GM23248 (cell line): ENCODE results near the gene LUZP2. TPM values are rescaled to one million over a fixed set of nuclear protein-coding genes. Genes with fewer than 3 reads are reported as not detected.
A peak's percentile ranks its signal among the peaks of the same experiment; 100 is the strongest.

Source experiments
- DNase-seq: peaks from one replicate; pipeline ENCODE4 v3.0.0-alpha.2; 2015
- H2AFZ ChIP-seq: fragments of 200-600 bp; sonication (generic); 2 replicates; pipeline ENCODE4 v1.6.1; 2016; ENCODE audit warnings: antibody characterized with exemption
- H3F3A ChIP-seq: fragments of 200-600 bp; sonication (generic); 2 replicates; pipeline ENCODE4 v1.6.1; 2016; ENCODE audit warnings: mild to moderate bottlenecking, antibody characterized with exemption, mixed run types; ENCODE audit not compliant: insufficient read depth
- H3K27ac ChIP-seq: fragments of 200-600 bp; sonication (generic); 2 replicates; pipeline ENCODE4 v1.5.1; 2016; ENCODE audit warnings: mild to moderate bottlenecking
- H3K27me3 ChIP-seq: fragments of 200-600 bp; sonication (generic); replicated peaks from 2 replicates; pipeline ENCODE4 v1.6.1; 2016; ENCODE audit warnings: mild to moderate bottlenecking; ENCODE audit not compliant: insufficient read depth
- H3K36me3 ChIP-seq: fragments of 200-600 bp; sonication (generic); 2 replicates; pipeline ENCODE4 v1.6.1; 2016; ENCODE audit warnings: low read depth, mild to moderate bottlenecking
- H3K4me1 ChIP-seq: fragments of 200-600 bp; sonication (generic); 2 replicates; pipeline ENCODE4 v1.6.1; 2016; ENCODE audit warnings: mild to moderate bottlenecking; ENCODE audit not compliant: insufficient read depth
- H3K4me2 ChIP-seq: fragments of 200-600 bp; sonication (generic); one replicate; pipeline ENCODE4 v1.6.1; 2016; ENCODE audit warnings: mild to moderate bottlenecking; ENCODE audit not compliant: unreplicated experiment
- H3K4me3 ChIP-seq: fragments of 200-600 bp; sonication (generic); 2 replicates; pipeline ENCODE4 v1.5.1; 2016; ENCODE audit warnings: mild to moderate bottlenecking
- H3K79me2 ChIP-seq: fragments of 200-600 bp; sonication (generic); 2 replicates; pipeline ENCODE4 v1.6.1; 2016; ENCODE audit warnings: mild to moderate bottlenecking; ENCODE audit not compliant: insufficient read depth
- H3K9ac ChIP-seq: fragments of 200-600 bp; sonication (generic); 2 replicates; pipeline ENCODE4 v1.6.1; 2016; ENCODE audit warnings: mild to moderate bottlenecking
- H3K9me2 ChIP-seq: fragments of 200-600 bp; sonication (generic); 2 replicates; pipeline ENCODE4 v1.6.1; 2016; ENCODE audit warnings: mixed run types, mild to moderate bottlenecking, moderate library complexity; ENCODE audit not compliant: insufficient read depth
- H3K9me3 ChIP-seq: fragments of 200-600 bp; sonication (generic); one replicate; pipeline ENCODE4 v1.6.1; 2017; ENCODE audit warnings: low read depth
- H4K20me1 ChIP-seq: fragments of 200-600 bp; sonication (generic); 2 replicates; pipeline ENCODE4 v1.6.0; 2016; ENCODE audit not compliant: insufficient read depth
- EZH2 ChIP-seq: fragments of 200-600 bp; sonication (generic); IDR thresholded peaks from 2 replicates; pipeline ENCODE4 v1.6.1; 2018; ENCODE audit warnings: antibody characterized with exemption, mild to moderate bottlenecking; ENCODE audit not compliant: insufficient read depth, poor library complexity, severe bottlenecking
- EZH2phosphoT487 ChIP-seq: fragments of 200-600 bp; sonication (generic); IDR thresholded peaks from 2 replicates; pipeline ENCODE4 v1.6.1; 2018; ENCODE audit warnings: antibody characterized with exemption, moderate library complexity, mild to moderate bottlenecking, low read depth; ENCODE audit not compliant: insufficient read depth
- WGBS, 2 experiments: methylation state at CpG; one replicate each; pipeline ENCODE4 v1.1.6; 2015 to 2017; ENCODE audit warnings: low lambda C conversion rate in 2 of 2, low coverage in 1 of 2; ENCODE audit errors: missing lambda C conversion rate in 2 of 2; 5-methylcytosine and 5-hydroxymethylcytosine counted together
- in situ Hi-C: fragments of 300-500 bp; cut with MboI; formaldehyde crosslinking; loops from 2 replicates; pipeline ENCODE4 v1.15.0; 2020
- polyA plus RNA-seq: library from polyadenylated mRNA; unstranded; fragments of >200 nt; fragmentation: Nextera tagmentation; extraction: Ambion mirVana; gene quantifications from 2 replicates; pipeline ENCODE4 v1.2.1, GENCODE V29; 2016
- total RNA-seq: library from RNA; depleted of rRNA; stranded (reverse); fragments of >200 nt; shearing (Covaris generic); gene quantifications from 2 replicates; pipeline ENCODE4 v1.2.3, GENCODE V29; 2014

The LUZP2 gene
- total and polyA plus RNA-seq, 2 experiments from 2014 or later, result not detected

GRCh38 chr11:24502425-24502824 lies 5.6 kb downstream of the LUZP2 start:
- in situ Hi-C loops, result no loop called here
- 36 to 39% methylated on average over 7 of the region's 7 CpGs for WGBS, 2 experiments
- Histone ChIP-seq H3F3A (no peaks in the 10 kb centered on the region), H3K79me2 (no peaks in the 10 kb centered on the region), H2AFZ (no peak overlapping the region), H3K4me2 (no peak overlapping the region), H3K9me2 (no peaks in the 10 kb centered on the region), H4K20me1 (no peaks in the 10 kb centered on the region), H3K27me3 (peaks cover 17% of the 10 kb centered on the region), H3K9me3 (no peaks in the 10 kb centered on the region), H3K4me1 (no peaks in the 10 kb centered on the region), H3K9ac (no peak overlapping the region), H3K27ac (no peak overlapping the region), H3K36me3 (no peaks in the 10 kb centered on the region), H3K4me3 (no peak overlapping the region)
- TF ChIP-seq EZH2phosphoT487 (no peak), EZH2 (no peak)
- DNase-seq, result no peak

GRCh38 chr11:24509114-24509513 lies 12.3 kb downstream of the LUZP2 start:
- in situ Hi-C loops, result no loop called here
- no peaks in the 10 kb centered on the region for H3K9me2 ChIP-seq
- H2AFZ ChIP-seq, result no peak overlapping the region
- no peaks in the 10 kb centered on the region for H3K27me3 ChIP-seq
- DNase-seq, result peak; percentile 10
- no peak overlapping the region for H3K4me3 ChIP-seq
- H3K79me2 ChIP-seq, result no peaks in the 10 kb centered on the region
- H3K4me2 ChIP-seq, result no peak overlapping the region
- TF ChIP-seq EZH2, result no peak
- no peak for TF ChIP-seq EZH2phosphoT487
- no peaks in the 10 kb centered on the region for H3K36me3 ChIP-seq
- WGBS, 2 experiments, result 9 to 17% methylated on average over 3 of the region's 3 CpGs
- no peaks in the 10 kb centered on the region for H3F3A ChIP-seq
- no peak overlapping the region for H3K27ac ChIP-seq
- no peaks in the 10 kb centered on the region for H3K9me3 ChIP-seq
- no peaks in the 10 kb centered on the region for H3K4me1 ChIP-seq
- H3K9ac ChIP-seq, result no peak overlapping the region
- H4K20me1 ChIP-seq, result no peaks in the 10 kb centered on the region

DNA sequence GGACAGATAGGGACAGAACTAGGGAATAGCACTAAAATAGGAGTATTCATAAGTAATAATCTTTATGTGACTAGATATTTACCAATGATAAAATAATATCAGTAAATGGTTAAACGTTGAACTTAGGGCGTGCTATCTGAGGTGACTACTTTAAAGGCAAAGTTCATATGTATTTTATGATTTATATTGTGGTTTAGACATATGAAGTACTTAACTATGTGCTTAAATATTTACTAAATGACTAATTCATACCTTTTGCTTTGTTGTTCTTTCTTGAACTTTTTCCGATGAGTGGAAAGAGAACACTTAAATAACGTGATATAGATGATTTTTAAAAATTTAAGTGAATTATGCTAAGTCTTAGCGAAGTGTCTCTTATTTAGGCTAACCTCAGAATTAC lies 14.7 kb downstream of the LUZP2 start:
- no peak overlapping the region for H3K4me2 ChIP-seq
- no peak for TF ChIP-seq EZH2
- TF ChIP-seq EZH2phosphoT487, result no peak
- 24 to 29% methylated on average over 5 of the region's 5 CpGs for WGBS, 2 experiments

DNA sequence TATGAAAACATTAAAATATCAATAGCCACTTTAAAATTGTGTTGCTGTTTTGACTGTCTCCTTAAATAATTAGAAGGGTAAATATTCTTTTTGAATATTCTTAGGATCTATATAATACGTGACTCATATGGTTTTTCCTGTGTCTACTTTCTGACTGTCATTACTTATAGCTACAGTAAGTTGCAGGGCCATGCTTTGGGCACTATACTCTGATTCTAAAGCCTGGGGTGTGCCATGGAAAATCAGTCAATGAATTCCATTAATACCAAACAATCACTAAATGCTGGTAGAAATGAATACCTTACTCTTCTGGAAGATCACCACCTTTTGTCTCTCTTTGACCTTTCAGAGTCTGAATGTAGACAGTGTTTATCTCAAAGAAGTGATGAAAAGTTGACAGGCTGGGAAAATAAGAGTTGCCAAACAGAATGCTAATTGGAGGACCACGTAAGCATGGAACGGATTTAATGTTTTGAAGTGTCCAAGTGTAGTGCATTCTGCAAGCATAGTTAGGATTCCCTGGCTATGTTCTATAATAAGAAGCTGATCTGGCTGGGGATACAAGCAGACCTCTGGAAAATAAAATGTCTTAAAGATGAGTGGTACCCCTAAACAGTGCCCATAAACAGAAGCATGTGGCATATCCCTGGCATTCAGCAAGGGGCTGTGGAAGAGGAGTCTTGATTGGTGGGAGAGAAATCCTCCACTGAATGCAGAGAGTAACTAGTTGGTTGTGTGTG lies 16.8 kb downstream of the LUZP2 start:
- Histone ChIP-seq H3K4me3 (no peak overlapping the region), H3K79me2 (no peaks in the 10 kb centered on the region), H3K27ac (no peak overlapping the region), H4K20me1 (no peaks in the 10 kb centered on the region), H3K4me2 (no peak overlapping the region), H3F3A (no peaks in the 10 kb centered on the region), H3K9ac (no peak overlapping the region), H2AFZ (no peak overlapping the region), H3K4me1 (no peaks in the 10 kb centered on the region), H3K9me2 (no peaks in the 10 kb centered on the region), H3K27me3 (no peaks in the 10 kb centered on the region), H3K9me3 (no peaks in the 10 kb centered on the region), H3K36me3 (no peaks in the 10 kb centered on the region)
- TF ChIP-seq EZH2 (no peak), EZH2phosphoT487 (no peak)
- 24 to 36% methylated on average over 3 of the region's 3 CpGs for WGBS, 2 experiments
- DNase-seq, result no peak
- in situ Hi-C loops, result no loop called here

More for the DNA sequence above, 14.7 kb downstream of the LUZP2 start:
- no peaks in the 10 kb centered on the region for H3K9me3 ChIP-seq
- H3K79me2 ChIP-seq, result no peaks in the 10 kb centered on the region
- no peak overlapping the region for H3K9ac ChIP-seq
- no peaks in the 10 kb centered on the region for H3K36me3 ChIP-seq
- H2AFZ ChIP-seq, result no peak overlapping the region
- no peaks in the 10 kb centered on the region for H3F3A ChIP-seq
- DNase-seq, result no peak
- no peaks in the 10 kb centered on the region for H4K20me1 ChIP-seq
- in situ Hi-C loops, result no loop called here
- H3K4me3 ChIP-seq, result no peak overlapping the region
- no peaks in the 10 kb centered on the region for H3K9me2 ChIP-seq
- H3K27me3 ChIP-seq, result no peaks in the 10 kb centered on the region
- H3K27ac ChIP-seq, result no peak overlapping the region
- no peaks in the 10 kb centered on the region for H3K4me1 ChIP-seq
